ENCODE results near the gene ZHX3. TPM values are rescaled to one million over a fixed set of nuclear protein-coding genes. Genes with fewer than 3 reads are reported as not detected.

The ZHX3 gene
- total RNA-seq, 1 experiment from 2014 or later, result 9.6 TPM

DNA sequence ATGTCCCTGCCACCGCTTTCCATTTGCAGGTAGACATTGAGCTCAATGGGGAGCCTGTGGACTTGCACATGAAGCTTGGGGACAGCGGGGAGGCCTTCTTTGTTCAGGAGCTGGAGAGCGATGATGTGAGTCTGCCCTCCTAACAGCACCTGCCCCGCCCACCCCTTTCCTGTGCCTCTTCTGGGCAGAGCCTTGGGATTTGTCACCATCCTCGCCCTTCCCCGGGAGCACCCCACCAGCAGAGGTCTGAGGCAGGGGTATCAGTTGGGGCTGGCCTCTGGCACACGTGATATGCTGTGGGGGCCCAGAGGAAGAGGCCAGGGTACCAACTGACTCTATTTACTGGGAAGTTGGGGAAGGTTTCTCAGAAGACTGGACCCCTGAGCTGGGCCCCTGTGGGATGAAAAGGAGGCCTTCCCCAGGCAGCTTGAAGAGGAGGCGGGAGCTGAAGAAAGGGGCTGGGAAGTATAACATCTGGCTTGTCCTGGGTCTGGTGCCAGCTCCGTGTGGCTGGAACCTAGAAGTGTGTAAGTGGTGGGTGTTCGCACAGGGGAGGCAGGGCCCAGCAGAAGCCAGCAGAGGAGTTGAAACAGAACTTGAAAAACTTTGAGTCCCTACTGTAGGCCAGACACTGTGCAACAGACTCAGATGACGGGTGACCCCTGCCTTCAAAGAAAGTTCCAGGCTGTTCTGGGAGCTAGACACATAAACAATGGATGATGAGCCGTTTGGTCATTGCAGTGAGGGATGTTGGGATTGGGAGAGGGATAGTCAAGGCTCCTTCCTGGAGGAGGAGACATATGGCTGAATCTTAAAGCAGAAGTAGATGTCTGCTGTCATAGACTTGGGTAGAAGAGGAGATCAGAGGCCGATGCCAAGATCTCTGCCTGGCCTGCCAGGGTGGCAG lies 30.2 kb upstream of the ZHX3 start:
- H3K36me3 Mint-ChIP-seq, result no peaks in the 10 kb centered on the region
- no peaks in the 10 kb centered on the region for H3K9me3 Mint-ChIP-seq
- no peak overlapping the region for H3K4me3 Mint-ChIP-seq
- DNase-seq (ENCODE audit: low spot score), result no peak
- peaks cover 4% of the 10 kb centered on the region for H3K4me1 Mint-ChIP-seq
- ChIA-PET POLR2A (no interaction called here), CTCF (interaction anchor here (0.9 to 1.8 kb wide), 2 partner anchors 175 to 212 kb away, joined by 4 to 7 read pairs; no protein-coding TSS in a partner anchor)
- no peaks in the 10 kb centered on the region; the same call in 1 of the 2 replicates for H3K27me3 Mint-ChIP-seq (ENCODE audit: low read depth)
- no peak; the same call in 1 of the 2 replicates for ATAC-seq
- H3K27ac Mint-ChIP-seq, result no peak overlapping the region
- no peak for TF ChIP-seq ZBTB21 (CRISPR knock-in tag; IDR thresholded peaks at IDR 0.05; ENCODE audit: borderline replicate concordance)

DNA sequence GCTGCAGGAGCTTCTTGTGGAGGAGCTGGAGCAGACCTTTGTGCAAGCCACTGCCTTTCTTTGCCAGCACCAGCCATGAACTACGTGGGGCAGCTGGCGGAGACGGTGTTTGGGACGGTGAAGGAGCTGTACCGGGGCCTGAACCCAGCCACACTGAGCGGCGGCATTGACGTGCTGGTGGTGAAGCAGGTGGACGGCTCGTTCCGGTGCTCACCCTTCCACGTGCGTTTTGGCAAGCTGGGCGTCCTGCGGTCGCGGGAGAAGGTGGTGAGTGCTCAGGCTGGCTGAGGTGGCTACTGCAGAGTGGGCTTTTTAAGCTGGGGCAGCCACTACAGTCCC lies 28.2 kb upstream of the ZHX3 start:
- H3K36me3 Mint-ChIP-seq, result no peaks in the 10 kb centered on the region
- no peak overlapping the region for H3K27ac Mint-ChIP-seq
- no peak overlapping the region for H3K4me3 Mint-ChIP-seq
- ATAC-seq (no peak), DNase-seq (ENCODE audit: low spot score) (no peak)
- no peak for TF ChIP-seq NFE2L1 (CRISPR knock-in tag; IDR thresholded peaks at IDR 0.05)
- no peak for TF ChIP-seq NR2C2 (CRISPR knock-in tag; IDR thresholded peaks at IDR 0.05)
- TF ChIP-seq, protein P1, sequence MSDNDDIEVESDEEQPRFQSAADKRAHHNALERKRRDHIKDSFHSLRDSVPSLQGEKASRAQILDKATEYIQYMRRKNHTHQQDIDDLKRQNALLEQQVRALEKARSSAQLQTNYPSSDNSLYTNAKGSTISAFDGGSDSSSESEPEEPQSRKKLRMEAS (CRISPR knock-in tag; IDR thresholded peaks at IDR 0.05), result no peak
- no peak for TF ChIP-seq PRDM15 (CRISPR knock-in tag; IDR thresholded peaks at IDR 0.05)
- no peak for TF ChIP-seq TEAD1 (CRISPR knock-in tag; IDR thresholded peaks at IDR 0.05)
- no peak for TF ChIP-seq ZBTB21 (CRISPR knock-in tag; IDR thresholded peaks at IDR 0.05; ENCODE audit: borderline replicate concordance)
- no peak for TF ChIP-seq ZNF232 (CRISPR knock-in tag; IDR thresholded peaks at IDR 0.05)
- no peak for TF ChIP-seq MYBL2 (CRISPR knock-in tag; IDR thresholded peaks at IDR 0.05)
- no peak for TF ChIP-seq FOXP1 (CRISPR knock-in tag; IDR thresholded peaks at IDR 0.05; ENCODE audit: borderline replicate concordance)
- no peak for TF ChIP-seq ZNF671 (CRISPR knock-in tag; IDR thresholded peaks at IDR 0.05)
- no peak for TF ChIP-seq ZNF425 (CRISPR knock-in tag; conservative IDR thresholded peaks at IDR 0.05)
- TF ChIP-seq EMX1 (CRISPR knock-in tag; IDR thresholded peaks at IDR 0.05), result no peak
- no peak for TF ChIP-seq NFATC4 (CRISPR knock-in tag; IDR thresholded peaks at IDR 0.05)
- TF ChIP-seq SP1 (CRISPR knock-in tag; conservative IDR thresholded peaks at IDR 0.05), result no peak
- no peak for TF ChIP-seq ZNF263 (CRISPR knock-in tag; IDR thresholded peaks at IDR 0.05; ENCODE audit: low read depth)
- ChIA-PET CTCF (interaction anchor here (0.9 kb wide), 1 partner anchor 173 kb away, joined by 3 read pairs; no protein-coding TSS in a partner anchor), POLR2A (no interaction called here)
- no peaks in the 10 kb centered on the region; the same call in 1 of the 2 replicates for H3K27me3 Mint-ChIP-seq (ENCODE audit: low read depth)
- H3K9me3 Mint-ChIP-seq, result no peaks in the 10 kb centered on the region
- H3K4me1 Mint-ChIP-seq, result peaks cover 4% of the 10 kb centered on the region

All from WTC11 (cell line).